H9 (cell line): ENCODE data around the gene IPO11. TPM values are rescaled to one million over a fixed set of nuclear protein-coding genes. Genes with fewer than 3 reads are reported as not detected.

Experiments
- DNase-seq: peaks from one replicate; pipeline ENCODE4 v3.0.0-alpha.2; 2017
- H2AFZ ChIP-seq: one replicate; pipeline ENCODE4 v1.6.1; 2013; ENCODE audit warnings: mild to moderate bottlenecking, low read length, control low read depth, moderate library complexity
- H2AK5ac ChIP-seq: 2 replicates; pipeline ENCODE4 v1.6.1; 2013; ENCODE audit warnings: low read length, control low read depth, mixed read lengths; ENCODE audit not compliant: insufficient read length
- H2BK120ac ChIP-seq: one replicate; pipeline ENCODE4 v1.6.1; 2013; ENCODE audit warnings: low read depth, mild to moderate bottlenecking, low read length, control low read depth, inconsistent platforms; ENCODE audit not compliant: poor library complexity, severe bottlenecking
- H2BK12ac ChIP-seq: 2 replicates; pipeline ENCODE4 v1.6.1; 2013; ENCODE audit warnings: low read length, control low read depth, mixed read lengths, low read depth; ENCODE audit not compliant: insufficient read length
- H2BK15ac ChIP-seq: 2 replicates; pipeline ENCODE4 v1.6.1; 2013; ENCODE audit warnings: low read depth, low read length, control low read depth
- H2BK20ac ChIP-seq: one replicate; pipeline ENCODE4 v1.6.1; 2013; ENCODE audit warnings: low read depth, mild to moderate bottlenecking, low read length, control low read depth, inconsistent platforms; ENCODE audit not compliant: poor library complexity, severe bottlenecking
- H2BK5ac ChIP-seq: 2 replicates; pipeline ENCODE4 v1.6.1; 2013; ENCODE audit warnings: low read length, control low read depth, mixed read lengths; ENCODE audit not compliant: insufficient read length
- H3K14ac ChIP-seq: 2 replicates; pipeline ENCODE4 v1.6.1; 2013; ENCODE audit warnings: low read length, control low read depth; ENCODE audit not compliant: insufficient read depth
- H3K18ac ChIP-seq: 2 replicates; pipeline ENCODE4 v1.6.1; 2013; ENCODE audit warnings: low read depth, mild to moderate bottlenecking, mixed read lengths, low read length, control low read depth; ENCODE audit not compliant: insufficient read length
- H3K23ac ChIP-seq: 2 replicates; pipeline ENCODE4 v1.6.1; 2013; ENCODE audit warnings: low read length, control low read depth, mixed read lengths, low read depth; ENCODE audit not compliant: insufficient read length
- H3K23me2 ChIP-seq: 2 replicates; pipeline ENCODE4 v1.6.1; 2013; ENCODE audit warnings: low read depth, mild to moderate bottlenecking, mixed read lengths, low read length, control low read depth; ENCODE audit not compliant: insufficient read length, poor library complexity, severe bottlenecking
- H3K27ac ChIP-seq: 2 replicates; pipeline ENCODE4 v1.5.1; 2013; ENCODE audit warnings: low read length, control low read depth, mixed read lengths, low read depth; ENCODE audit not compliant: insufficient read length
- H3K27me3 ChIP-seq: 2 replicates; pipeline ENCODE4 v1.6.1; 2013; ENCODE audit warnings: low read length, control low read depth, inconsistent platforms; ENCODE audit not compliant: insufficient read depth
- H3K4ac ChIP-seq: 2 replicates; pipeline ENCODE4 v1.6.1; 2013; ENCODE audit warnings: low read depth, mild to moderate bottlenecking, control low read depth, inconsistent platforms, low read length, moderate library complexity
- H3K4me1 ChIP-seq: 2 replicates; pipeline ENCODE4 v1.6.1; 2013; ENCODE audit warnings: low read length, control low read depth, inconsistent platforms; ENCODE audit not compliant: insufficient read depth
- H3K4me2 ChIP-seq: 2 replicates; pipeline ENCODE4 v1.6.1; 2013; ENCODE audit warnings: low read length, control low read depth, mixed read lengths; ENCODE audit not compliant: insufficient read length, insufficient read depth
- H3K56ac ChIP-seq: 2 replicates; pipeline ENCODE4 v1.6.1; 2013; ENCODE audit warnings: low read depth, mild to moderate bottlenecking, mixed read lengths, low read length, control low read depth; ENCODE audit not compliant: insufficient read length
- H3K79me1 ChIP-seq: 2 replicates; pipeline ENCODE4 v1.6.1; 2013; ENCODE audit warnings: low read depth, mild to moderate bottlenecking, moderate library complexity, low read length, control low read depth, inconsistent platforms; ENCODE audit not compliant: insufficient read depth, poor library complexity, severe bottlenecking
- H3K79me2 ChIP-seq: 2 replicates; pipeline ENCODE4 v1.6.1; 2013; ENCODE audit warnings: low read length, control low read depth, inconsistent platforms; ENCODE audit not compliant: insufficient read depth
- H3K9ac ChIP-seq: 2 replicates; pipeline ENCODE4 v1.6.1; 2013; ENCODE audit warnings: low read length, control low read depth, mixed read lengths; ENCODE audit not compliant: insufficient read length; ENCODE audit errors: extremely low read depth
- H3K9me3 ChIP-seq: one replicate; pipeline ENCODE4 v1.6.1; 2013; ENCODE audit warnings: low read depth, low read length, inconsistent platforms; ENCODE audit not compliant: control insufficient read depth
- H3T11ph ChIP-seq: one replicate; pipeline ENCODE4 v1.6.1; 2013; ENCODE audit warnings: mild to moderate bottlenecking, low read length, control low read depth, inconsistent platforms
- H4K20me1 ChIP-seq: one replicate; pipeline ENCODE4 v1.6.1; 2013; ENCODE audit not compliant: control insufficient read depth, insufficient read length, insufficient read depth
- H4K5ac ChIP-seq: 2 replicates; pipeline ENCODE4 v1.6.1; 2013; ENCODE audit warnings: low read depth, mild to moderate bottlenecking, mixed read lengths, low read length, control low read depth; ENCODE audit not compliant: insufficient read length
- H4K8ac ChIP-seq: replicated peaks from 2 replicates; pipeline ENCODE4 v1.6.1; 2013; ENCODE audit warnings: low read length, control low read depth, mixed read lengths, low read depth; ENCODE audit not compliant: insufficient read length
- H4K91ac ChIP-seq: 2 replicates; pipeline ENCODE4 v1.6.1; 2013; ENCODE audit warnings: low read depth, mild to moderate bottlenecking, moderate library complexity, mixed read lengths, low read length, control low read depth; ENCODE audit not compliant: insufficient read length
- H3K27ac Mint-ChIP-seq, 3 experiments: 2 replicates in 2 of 3; 3 replicates in 1 of 3; pipeline ENCODE4 v1.8.0; 2020 to 2021; ENCODE audit warnings: mixed read lengths in 3 of 3, mild to moderate bottlenecking in 1 of 3, moderate library complexity in 1 of 3
- H3K27me3 Mint-ChIP-seq: 2 replicates; pipeline ENCODE4 v1.8.0; 2021; ENCODE audit warnings: low read depth, mild to moderate bottlenecking, moderate library complexity, mixed read lengths
- H3K36me3 Mint-ChIP-seq, 3 experiments: 2 replicates in 2 of 3; 3 replicates in 1 of 3; pipeline ENCODE4 v1.8.0; 2020 to 2021; ENCODE audit warnings: low read depth in 3 of 3, mixed read lengths in 3 of 3; ENCODE audit not compliant: insufficient read depth in 1 of 3
- H3K4me1 Mint-ChIP-seq, 2 experiments: 2 replicates each; pipeline ENCODE4 v1.8.0; 2020; ENCODE audit warnings: mixed read lengths in 2 of 2
- H3K4me3 Mint-ChIP-seq, 2 experiments: 2 replicates in 1 of 2; 3 replicates in 1 of 2; pipeline ENCODE4 v1.8.0; 2020 to 2021; ENCODE audit warnings: mild to moderate bottlenecking in 2 of 2, mixed read lengths in 2 of 2, moderate library complexity in 1 of 2
- H3K9me3 Mint-ChIP-seq, 2 experiments: 2 replicates in 1 of 2; 3 replicates in 1 of 2; pipeline ENCODE4 v1.8.0; 2020; ENCODE audit warnings: mild to moderate bottlenecking in 2 of 2, mixed read lengths in 2 of 2, moderate library complexity in 1 of 2
- WGBS: extraction: QIAGEN DNeasy Blood & Tissue Kit; methylation state at CpG from one replicate; pipeline ENCODE4 v1.1.7; 2013; ENCODE audit warnings: missing lambda C conversion rate, low lambda C conversion rate, mixed read lengths; ENCODE audit not compliant: insufficient read length; ENCODE audit errors: extremely low coverage; 5-methylcytosine and 5-hydroxymethylcytosine counted together
- total RNA-seq: library from RNA; stranded (reverse); gene quantifications from 2 replicates; pipeline ENCODE4 v1.2.1, GENCODE V29; 2021
- TF ChIP-seq, protein P1 (sequence below): fragments of 200-600 bp; sonication (generic); conservative IDR thresholded peaks from 3 replicates; pipeline ENCODE4 v1.8.0; 2021; ENCODE audit warnings: antibody characterized with exemption, mild to moderate bottlenecking

Gene IPO11
- total RNA-seq, 1 experiment from 2014 or later, result 63.0 TPM

DNA sequence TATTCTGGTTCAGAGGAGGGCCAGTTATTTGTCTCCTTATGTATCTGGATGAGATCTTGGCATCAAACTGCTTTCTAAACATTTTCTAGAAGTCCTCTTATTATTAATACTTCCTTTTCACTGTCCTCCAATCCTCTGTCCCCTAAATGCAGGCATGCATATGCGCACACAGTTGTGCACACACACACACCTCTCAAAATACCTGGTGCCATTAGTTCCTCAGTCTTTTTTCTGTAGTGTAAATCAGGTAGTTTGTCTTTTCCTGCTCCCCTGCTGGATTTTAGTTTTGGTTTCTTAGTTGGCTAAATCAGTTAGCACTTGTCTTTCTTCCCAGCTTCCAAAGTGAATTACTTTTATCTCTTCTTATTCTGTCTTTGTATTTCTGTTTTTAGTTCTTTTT is 110.2 kb downstream of the IPO11 start:
- Histone ChIP-seq H3K9me3 (no peaks in the 10 kb centered on the region), H3K9ac (no peak overlapping the region), H2BK5ac (no peak overlapping the region), H3K27ac (no peak overlapping the region), H2AFZ (no peak overlapping the region), H3K27me3 (no peaks in the 10 kb centered on the region), H3K4me2 (no peak overlapping the region), H3K18ac (no peak overlapping the region), H4K20me1 (no peaks in the 10 kb centered on the region), H2BK15ac (no peak overlapping the region), H3T11ph (no peak overlapping the region), H2AK5ac (no peak overlapping the region), H4K8ac (no peak overlapping the region), H2BK12ac (no peak overlapping the region), H3K4me1 (peaks cover 2% of the 10 kb centered on the region; the same call in 1 of the 2 replicates), H3K23me2 (no peaks in the 10 kb centered on the region), H4K91ac (no peak overlapping the region), H3K14ac (no peak overlapping the region), H3K56ac (no peak overlapping the region), H3K79me1 (no peaks in the 10 kb centered on the region), H3K23ac (no peak overlapping the region), H3K79me2 (no peaks in the 10 kb centered on the region), H2BK20ac (no peak overlapping the region), H4K5ac (no peak overlapping the region), H3K4ac (no peak overlapping the region), H2BK120ac (no peak overlapping the region)
- DNase-seq, result no peak
- no CpG with 5 or more reads among the region's 1 CpG for WGBS
- H3K27me3 Mint-ChIP-seq, result no peaks in the 10 kb centered on the region
- TF ChIP-seq, protein P1, sequence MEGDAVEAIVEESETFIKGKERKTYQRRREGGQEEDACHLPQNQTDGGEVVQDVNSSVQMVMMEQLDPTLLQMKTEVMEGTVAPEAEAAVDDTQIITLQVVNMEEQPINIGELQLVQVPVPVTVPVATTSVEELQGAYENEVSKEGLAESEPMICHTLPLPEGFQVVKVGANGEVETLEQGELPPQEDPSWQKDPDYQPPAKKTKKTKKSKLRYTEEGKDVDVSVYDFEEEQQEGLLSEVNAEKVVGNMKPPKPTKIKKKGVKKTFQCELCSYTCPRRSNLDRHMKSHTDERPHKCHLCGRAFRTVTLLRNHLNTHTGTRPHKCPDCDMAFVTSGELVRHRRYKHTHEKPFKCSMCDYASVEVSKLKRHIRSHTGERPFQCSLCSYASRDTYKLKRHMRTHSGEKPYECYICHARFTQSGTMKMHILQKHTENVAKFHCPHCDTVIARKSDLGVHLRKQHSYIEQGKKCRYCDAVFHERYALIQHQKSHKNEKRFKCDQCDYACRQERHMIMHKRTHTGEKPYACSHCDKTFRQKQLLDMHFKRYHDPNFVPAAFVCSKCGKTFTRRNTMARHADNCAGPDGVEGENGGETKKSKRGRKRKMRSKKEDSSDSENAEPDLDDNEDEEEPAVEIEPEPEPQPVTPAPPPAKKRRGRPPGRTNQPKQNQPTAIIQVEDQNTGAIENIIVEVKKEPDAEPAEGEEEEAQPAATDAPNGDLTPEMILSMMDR, result no peak
- H3K27ac Mint-ChIP-seq, result peak overlapping the region; percentile 3 to 72 (median 31); a peak in 6 of 7 replicates
- no peak overlapping the region for H3K4me3 Mint-ChIP-seq
- H3K36me3 Mint-ChIP-seq, result peaks cover 6 to 22% (median 9%) of the 10 kb centered on the region in 3 experiments; a peak in 6 of 7 replicates
- H3K4me1 Mint-ChIP-seq, result peaks cover 14 to 16% of the 10 kb centered on the region in 2 experiments
- no peaks in the 10 kb centered on the region for H3K9me3 Mint-ChIP-seq
